ENCODE data around the gene CEACAM6.

Gene CEACAM6

DNA sequence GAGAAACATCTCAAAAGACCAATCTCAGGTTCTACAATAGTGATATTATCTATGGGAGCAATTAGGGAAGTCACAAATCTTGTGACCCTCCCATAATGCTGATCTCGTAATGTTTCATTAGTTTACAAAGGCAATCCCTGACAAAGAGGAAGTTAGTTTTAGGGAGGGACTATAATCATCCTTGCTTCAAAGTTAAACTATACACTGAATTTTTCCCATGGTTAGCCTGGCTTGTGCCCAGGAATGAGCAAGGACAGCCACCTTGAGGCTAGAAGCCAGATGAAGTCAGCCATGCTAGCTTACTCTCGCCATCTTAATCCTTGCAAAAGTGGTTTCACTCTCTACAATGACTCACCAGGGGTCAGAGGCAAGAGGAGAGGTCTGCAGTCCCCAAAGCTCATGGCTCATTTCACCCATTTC lies 46.5 kb downstream of the CEACAM6 start:
- no peak overlapping the region for H2AFZ ChIP-seq (ENCODE audit: low read length)

DNA sequence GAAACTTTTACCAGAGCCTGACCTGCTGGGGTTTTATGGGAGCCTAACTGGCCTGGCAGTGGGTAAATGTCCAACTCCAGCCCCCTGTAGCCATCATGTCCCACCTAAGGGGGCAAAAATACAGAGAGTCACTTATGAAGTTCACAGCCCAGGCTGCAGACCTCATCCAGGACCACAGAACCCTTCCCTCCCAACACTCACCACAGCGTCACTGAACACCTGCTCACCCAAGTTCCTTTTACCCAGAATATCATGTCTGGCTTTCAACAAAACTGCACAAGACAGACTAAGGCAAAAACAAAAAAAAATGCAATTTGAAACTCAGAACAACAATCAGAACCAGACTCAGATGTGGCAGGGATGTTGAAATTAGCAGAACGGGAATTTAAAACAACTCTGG lies 47.4 kb downstream of the CEACAM6 start:
- Histone ChIP-seq H3K4me2 (ENCODE audit: low read depth, low read length, poor library complexity, severe bottlenecking) (no peak overlapping the region), H4K20me1 (ENCODE audit: insufficient read depth, low read length, poor library complexity, severe bottlenecking) (no peaks in the 10 kb centered on the region), H3K79me2 (ENCODE audit: insufficient read depth, low read length) (no peaks in the 10 kb centered on the region), H3F3A (ENCODE audit: low read depth) (no peaks in the 10 kb centered on the region), H3K4me3 (ENCODE audit: low read length, poor library complexity, severe bottlenecking) (no peak overlapping the region), H3K9ac (ENCODE audit: low read depth, low read length, poor library complexity, severe bottlenecking) (no peak overlapping the region), H3K4me1 (ENCODE audit: insufficient read depth, low read length, poor library complexity, severe bottlenecking) (no peaks in the 10 kb centered on the region), H3K9me3 (ENCODE audit: insufficient read depth, low read depth, low read length) (no peaks in the 10 kb centered on the region), H3K9me2 (replicated peaks; ENCODE audit: low read depth, low read length) (no peaks in the 10 kb centered on the region), H3K36me3 (ENCODE audit: insufficient read depth, low read length) (no peaks in the 10 kb centered on the region), H3K27me3 (ENCODE audit: insufficient read depth, low read length, poor library complexity, severe bottlenecking) (no peaks in the 10 kb centered on the region), H2AFZ (ENCODE audit: low read length) (no peak overlapping the region)
- no peak for TF ChIP-seq EZH2phosphoT487 (IDR thresholded peaks at IDR 0.05; ENCODE audit: borderline replicate concordance)
- TF ChIP-seq, protein P1, sequence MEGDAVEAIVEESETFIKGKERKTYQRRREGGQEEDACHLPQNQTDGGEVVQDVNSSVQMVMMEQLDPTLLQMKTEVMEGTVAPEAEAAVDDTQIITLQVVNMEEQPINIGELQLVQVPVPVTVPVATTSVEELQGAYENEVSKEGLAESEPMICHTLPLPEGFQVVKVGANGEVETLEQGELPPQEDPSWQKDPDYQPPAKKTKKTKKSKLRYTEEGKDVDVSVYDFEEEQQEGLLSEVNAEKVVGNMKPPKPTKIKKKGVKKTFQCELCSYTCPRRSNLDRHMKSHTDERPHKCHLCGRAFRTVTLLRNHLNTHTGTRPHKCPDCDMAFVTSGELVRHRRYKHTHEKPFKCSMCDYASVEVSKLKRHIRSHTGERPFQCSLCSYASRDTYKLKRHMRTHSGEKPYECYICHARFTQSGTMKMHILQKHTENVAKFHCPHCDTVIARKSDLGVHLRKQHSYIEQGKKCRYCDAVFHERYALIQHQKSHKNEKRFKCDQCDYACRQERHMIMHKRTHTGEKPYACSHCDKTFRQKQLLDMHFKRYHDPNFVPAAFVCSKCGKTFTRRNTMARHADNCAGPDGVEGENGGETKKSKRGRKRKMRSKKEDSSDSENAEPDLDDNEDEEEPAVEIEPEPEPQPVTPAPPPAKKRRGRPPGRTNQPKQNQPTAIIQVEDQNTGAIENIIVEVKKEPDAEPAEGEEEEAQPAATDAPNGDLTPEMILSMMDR (conservative IDR thresholded peaks at IDR 0.05; ENCODE audit: low read length), result no peak

More for the DNA sequence above, 46.5 kb downstream of the CEACAM6 start:
- H3K79me2 ChIP-seq (ENCODE audit: insufficient read depth, low read length), result no peaks in the 10 kb centered on the region
- H3K4me1 ChIP-seq (ENCODE audit: insufficient read depth, low read length, poor library complexity, severe bottlenecking), result no peaks in the 10 kb centered on the region
- no peak overlapping the region for H3K9ac ChIP-seq (ENCODE audit: low read depth, low read length, poor library complexity, severe bottlenecking)
- no peaks in the 10 kb centered on the region for H3K9me2 ChIP-seq (replicated peaks; ENCODE audit: low read depth, low read length)
- H3K27me3 ChIP-seq (ENCODE audit: insufficient read depth, low read length, poor library complexity, severe bottlenecking), result no peaks in the 10 kb centered on the region
- no peaks in the 10 kb centered on the region for H4K20me1 ChIP-seq (ENCODE audit: insufficient read depth, low read length, poor library complexity, severe bottlenecking)
- TF ChIP-seq EZH2phosphoT487 (IDR thresholded peaks at IDR 0.05; ENCODE audit: borderline replicate concordance), result no peak
- TF ChIP-seq, protein P1 (conservative IDR thresholded peaks at IDR 0.05; ENCODE audit: low read length), result no peak
- no peaks in the 10 kb centered on the region for H3K36me3 ChIP-seq (ENCODE audit: insufficient read depth, low read length)
- no peaks in the 10 kb centered on the region for H3F3A ChIP-seq (ENCODE audit: low read depth)
- H3K9me3 ChIP-seq (ENCODE audit: insufficient read depth, low read depth, low read length), result no peaks in the 10 kb centered on the region
- no peak overlapping the region for H3K4me3 ChIP-seq (ENCODE audit: low read length, poor library complexity, severe bottlenecking)
- no peak overlapping the region for H3K4me2 ChIP-seq (ENCODE audit: low read depth, low read length, poor library complexity, severe bottlenecking)

DNA sequence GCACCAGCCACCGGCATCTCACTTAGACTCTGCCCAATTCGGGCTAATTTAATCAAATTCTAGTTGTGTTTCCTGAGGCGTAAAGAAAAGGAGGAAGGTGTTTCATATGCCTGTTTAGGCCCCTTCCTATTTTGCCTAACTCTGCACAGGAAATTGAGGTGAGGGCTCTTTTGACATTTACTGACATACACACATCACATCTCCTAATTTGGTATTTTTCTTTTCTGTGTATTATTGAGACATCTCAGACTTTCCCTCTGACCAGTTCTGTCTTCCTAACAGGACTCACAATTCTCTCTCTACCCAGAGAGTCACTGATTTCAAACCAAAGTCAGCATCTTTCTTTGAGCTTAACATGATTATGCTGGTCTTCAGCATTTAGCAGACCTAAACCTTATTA lies 49.0 kb downstream of the CEACAM6 start:
- Histone ChIP-seq H3K4me3 (ENCODE audit: low read length, poor library complexity, severe bottlenecking) (no peak overlapping the region), H3K36me3 (ENCODE audit: insufficient read depth, low read length) (no peaks in the 10 kb centered on the region), H3K79me2 (ENCODE audit: insufficient read depth, low read length) (no peaks in the 10 kb centered on the region), H3K9me2 (replicated peaks; ENCODE audit: low read depth, low read length) (no peaks in the 10 kb centered on the region), H3K27me3 (ENCODE audit: insufficient read depth, low read length, poor library complexity, severe bottlenecking) (no peaks in the 10 kb centered on the region), H3K4me2 (ENCODE audit: low read depth, low read length, poor library complexity, severe bottlenecking) (no peak overlapping the region), H4K20me1 (ENCODE audit: insufficient read depth, low read length, poor library complexity, severe bottlenecking) (no peaks in the 10 kb centered on the region), H3F3A (ENCODE audit: low read depth) (no peaks in the 10 kb centered on the region), H3K9me3 (ENCODE audit: insufficient read depth, low read depth, low read length) (no peaks in the 10 kb centered on the region), H3K9ac (ENCODE audit: low read depth, low read length, poor library complexity, severe bottlenecking) (no peak overlapping the region), H2AFZ (ENCODE audit: low read length) (no peak overlapping the region), H3K4me1 (ENCODE audit: insufficient read depth, low read length, poor library complexity, severe bottlenecking) (no peaks in the 10 kb centered on the region)
- TF ChIP-seq, protein P1 (conservative IDR thresholded peaks at IDR 0.05; ENCODE audit: low read length), result no peak
- TF ChIP-seq EZH2phosphoT487 (IDR thresholded peaks at IDR 0.05; ENCODE audit: borderline replicate concordance), result no peak

Measured in Loucy (cell line).